Fibroblast of lung (primary cell): ENCODE measurements around the gene NEK9. TPM values are rescaled to one million over a fixed set of nuclear protein-coding genes. Genes with fewer than 3 reads are reported as not detected.
A peak's percentile ranks its signal among the peaks of the same experiment; 100 is the strongest.
"Not testable (repeated sequence)": the region's sequence is repeated elsewhere in the genome, so short reads cannot be mapped to it uniquely, and the experiment has no call there.

ENCODE experiments used
- DNase-seq, 2 donors: peaks; one replicate each; pipeline versions ENCODE4 v3.0.0 to v3.0.0-alpha.2; 2010; ENCODE audit warnings: low read depth in 2 of 2
- H2AFZ ChIP-seq: 2 replicates; pipeline ENCODE4 v1.5.1; 2012; ENCODE audit warnings: low read length, control low read depth, inconsistent platforms
- H3K27ac ChIP-seq: 2 replicates; pipeline ENCODE4 v1.5.1; 2011; ENCODE audit warnings: low read length, control low read depth; ENCODE audit not compliant: insufficient read depth
- H3K27me3 ChIP-seq: 2 replicates; pipeline ENCODE4 v1.5.1; 2011; ENCODE audit warnings: mild to moderate bottlenecking, low read length; ENCODE audit not compliant: control insufficient read depth, insufficient read depth
- H3K36me3 ChIP-seq: 2 replicates; pipeline ENCODE4 v1.5.1; 2011; ENCODE audit warnings: low read length; ENCODE audit not compliant: control insufficient read depth, insufficient read depth
- H3K4me1 ChIP-seq: 2 replicates; pipeline ENCODE4 v1.5.1; 2011; ENCODE audit warnings: low read length; ENCODE audit not compliant: control insufficient read depth, insufficient read depth; ENCODE audit errors: extremely low read depth
- H3K4me2 ChIP-seq: 2 replicates; pipeline ENCODE4 v1.5.1; 2011; ENCODE audit warnings: low read length, control low read depth; ENCODE audit not compliant: insufficient read depth; ENCODE audit errors: extremely low read depth
- H3K4me3 ChIP-seq, 4 experiments: fragments of 200-600 bp in 1 of 4; sonication (generic) in 1 of 4; replicated peaks in 1 of 4; 2 replicates each; pipeline ENCODE4 v1.5.1; 2011 to 2016; ENCODE audit warnings: low read length in 4 of 4, low read depth in 3 of 4, mild to moderate bottlenecking in 3 of 4, control low read depth in 2 of 4, inconsistent platforms in 1 of 4, mixed read lengths in 1 of 4; ENCODE audit not compliant: insufficient read depth in 1 of 4; ENCODE audit errors: control extremely low read depth in 1 of 4
- H3K79me2 ChIP-seq: 2 replicates; pipeline ENCODE4 v1.5.1; 2012; ENCODE audit warnings: mild to moderate bottlenecking, low read length, inconsistent platforms; ENCODE audit not compliant: control insufficient read depth, insufficient read depth
- H3K9ac ChIP-seq: 2 replicates; pipeline ENCODE4 v1.5.1; 2011; ENCODE audit warnings: mild to moderate bottlenecking, low read length, control low read depth; ENCODE audit not compliant: insufficient read depth
- H3K9me3 ChIP-seq: 2 replicates; pipeline ENCODE4 v1.5.1; 2012; ENCODE audit warnings: low read depth, low read length; ENCODE audit not compliant: control insufficient read depth, insufficient read depth
- H4K20me1 ChIP-seq: 2 replicates; pipeline ENCODE4 v1.5.1; 2011; ENCODE audit warnings: low read length; ENCODE audit not compliant: control insufficient read depth, insufficient read depth; ENCODE audit errors: extremely low read depth
- CTCF ChIP-seq, 2 donors: IDR thresholded peaks in 1 of 2; conservative IDR thresholded peaks in 1 of 2; 1 replicate in 1 of 2; 2 replicates in 1 of 2; pipeline ENCODE4 v1.5.1; 2011 to 2012; ENCODE audit warnings: low read length in 2 of 2, control low read depth in 1 of 2, inconsistent platforms in 1 of 2, low read depth in 1 of 2, mild to moderate bottlenecking in 1 of 2
- EZH2 ChIP-seq: IDR thresholded peaks from 2 replicates; pipeline ENCODE4 v1.5.1; 2012; ENCODE audit warnings: low read length, control low read depth, mild to moderate bottlenecking; ENCODE audit errors: missing control alignments
- polyA plus RNA-seq, 2 donors: library from polyadenylated mRNA; depleted of rRNA in 1 of 2; stranded (reverse) in 1 of 2; unstranded in 1 of 2; fragments of >200 nt; gene quantifications; 2 replicates each; pipeline ENCODE4 v1.2.1, GENCODE V29; 2011 to 2012; ENCODE audit warnings: missing spikeins in 1 of 2
- total RNA-seq: library from RNA; depleted of rRNA; stranded (reverse); fragments of >200 nt; gene quantifications from 2 replicates; pipeline ENCODE4 v1.2.1, GENCODE V29; 2014

Gene NEK9
- total and polyA plus RNA-seq, 2 donors (not counting 1 experiment from before 2014, with no cell fraction given), result 63.4 to 81.3 TPM

- H2AFZ ChIP-seq, result no peak overlapping the region
- H3K27me3 ChIP-seq, result no peaks in the 10 kb centered on the region
- H3K4me2 ChIP-seq, result no peak overlapping the region
- no peak for TF ChIP-seq EZH2
- TF ChIP-seq CTCF (conservative IDR thresholded peaks at IDR 0.05 in 1 of 2, IDR thresholded peaks at IDR 0.05 in 1 of 2; ENCODE audit: low read depth in 1 of 2, low read length in 2 of 2), result peak; percentile 72 to 75
- no peaks in the 10 kb centered on the region for H3K79me2 ChIP-seq
- H3K4me1 ChIP-seq, result no peaks in the 10 kb centered on the region
- no peaks in the 10 kb centered on the region for H3K9me3 ChIP-seq
- no peak overlapping the region for H3K9ac ChIP-seq
- no peaks in the 10 kb centered on the region for H4K20me1 ChIP-seq
- H3K4me3 ChIP-seq, result no peak overlapping the region
- DNase-seq, result peak; percentile 49 to 84
- no peak overlapping the region for H3K27ac ChIP-seq
- H3K36me3 ChIP-seq, result peaks cover 4% of the 10 kb centered on the region
Observed at GRCh38 chr14:75132382-75133086, 5.7 kb upstream of the NEK9 start.

- H3K27ac ChIP-seq, result no peak overlapping the region
- no peaks in the 10 kb centered on the region for H3K36me3 ChIP-seq
- H3K9ac ChIP-seq, result no peak overlapping the region
- TF ChIP-seq EZH2 (no peak), CTCF (conservative IDR thresholded peaks at IDR 0.05 in 1 of 2, IDR thresholded peaks at IDR 0.05 in 1 of 2; ENCODE audit: low read depth in 1 of 2, low read length in 2 of 2) (no peak)
- H3K4me2 ChIP-seq, result no peak overlapping the region
- no peak overlapping the region for H3K4me3 ChIP-seq
- DNase-seq, result no peak
- H3K9me3 ChIP-seq, result no peaks in the 10 kb centered on the region
- peaks cover 4% of the 10 kb centered on the region for H3K4me1 ChIP-seq
- H4K20me1 ChIP-seq, result no peaks in the 10 kb centered on the region
- H3K27me3 ChIP-seq, result no peaks in the 10 kb centered on the region
- no peak overlapping the region for H2AFZ ChIP-seq
- H3K79me2 ChIP-seq, result peaks cover 11% of the 10 kb centered on the region
Observed at GRCh38 chr14:75128596-75128990, 1.7 kb upstream of the NEK9 start.

GRCh38 chr14:75127903-75128595, 1.2 kb upstream of the NEK9 start:
- H2AFZ ChIP-seq, result no peak overlapping the region
- H3K79me2 ChIP-seq, result peaks cover 11% of the 10 kb centered on the region
- no peaks in the 10 kb centered on the region for H3K9me3 ChIP-seq
- H3K9ac ChIP-seq, result no peak overlapping the region
- no peaks in the 10 kb centered on the region for H3K36me3 ChIP-seq
- no peak for DNase-seq
- peaks cover 4% of the 10 kb centered on the region for H3K4me1 ChIP-seq
- H3K27me3 ChIP-seq, result no peaks in the 10 kb centered on the region
- peak overlapping the region; percentile 97 for H3K4me2 ChIP-seq
- no peaks in the 10 kb centered on the region for H4K20me1 ChIP-seq
- H3K27ac ChIP-seq, result peak overlapping the region; percentile 88
- no peak for TF ChIP-seq EZH2
- TF ChIP-seq CTCF (conservative IDR thresholded peaks at IDR 0.05 in 1 of 2, IDR thresholded peaks at IDR 0.05 in 1 of 2; ENCODE audit: low read depth in 1 of 2, low read length in 2 of 2), result no peak
- peak overlapping the region; percentile 11 to 92 (median 73) for H3K4me3 ChIP-seq

GRCh38 chr14:75127474-75127820, 599 bp upstream of the NEK9 start:
- DNase-seq, H3K4me1 ChIP-seq, H3K27me3 ChIP-seq, H4K20me1 ChIP-seq, H3K36me3 ChIP-seq, H3K9me3 ChIP-seq: not testable (repeated sequence)
- Histone ChIP-seq H2AFZ (peak overlapping the region; percentile 90), H3K27ac (peak overlapping the region; percentile 88), H3K4me3 (peak overlapping the region; percentile 66 to 92 (median 76)), H3K79me2 (peaks cover 11% of the 10 kb centered on the region), H3K4me2 (peak overlapping the region; percentile 97), H3K9ac (peak overlapping the region; percentile 94)
